LoVo (cell line): ENCODE results near the gene POFUT2.

Source experiments
- DNase-seq: peaks from one replicate; pipeline ENCODE4 v3.0.0-alpha.2; 2016; ENCODE audit warnings: low spot score

POFUT2 gene

GRCh38 chr21:45283035-45283610, 4.6 kb downstream of the POFUT2 start:
- DNase-seq = no peak

- no peak for DNase-seq
Observed at GRCh38 chr21:45282283-45283034, 5.2 kb downstream of the POFUT2 start.

GRCh38 chr21:45281411-45282282, 6.0 kb downstream of the POFUT2 start:
- no peak for DNase-seq

GRCh38 chr21:45280969-45281368, 6.7 kb downstream of the POFUT2 start:
- DNase-seq = no peak

GRCh38 chr21:45280178-45280821, 7.4 kb downstream of the POFUT2 start:
- no peak for DNase-seq

- DNase-seq = no peak
Observed at GRCh38 chr21:45279446-45280177, 8.1 kb downstream of the POFUT2 start.

- no peak for DNase-seq
Observed at GRCh38 chr21:45278156-45278911, 9.4 kb downstream of the POFUT2 start.

GRCh38 chr21:45277101-45278045, 10.3 kb downstream of the POFUT2 start:
- no peak for DNase-seq

- DNase-seq = no peak
Observed at GRCh38 chr21:45276596-45276995, 11.1 kb downstream of the POFUT2 start.

GRCh38 chr21:45270306-45270821, 17.3 kb downstream of the POFUT2 start:
- DNase-seq = no peak

GRCh38 chr21:45269861-45270260, 17.8 kb downstream of the POFUT2 start:
- no peak for DNase-seq

- DNase-seq = no peak
Observed at GRCh38 chr21:45267390-45267760, 20.3 kb downstream of the POFUT2 start.

GRCh38 chr21:45266518-45267389, 20.9 kb downstream of the POFUT2 start:
- no peak for DNase-seq

GRCh38 chr21:45265721-45266517, 21.8 kb downstream of the POFUT2 start:
- DNase-seq = no peak

GRCh38 chr21:45264912-45265515, 22.7 kb downstream of the POFUT2 start:
- no peak for DNase-seq

- no peak for DNase-seq
Observed at GRCh38 chr21:45264146-45264911, 23.4 kb downstream of the POFUT2 start.

GRCh38 chr21:45263534-45263933, 24.2 kb downstream of the POFUT2 start:
- DNase-seq = no peak
